GM23338 (cell line): ENCODE data around the gene CCDC24. TPM values are rescaled to one million over a fixed set of nuclear protein-coding genes. Genes with fewer than 3 reads are reported as not detected.

Source experiments
- ATAC-seq: fragments of 200-7000 bp; cut with Tn5 transposase; 3 replicates; pipeline ENCODE4 v1.9.1; 2020
- DNase-seq: peaks from one replicate; pipeline ENCODE4 v3.0.0-alpha.2; 2015; ENCODE audit warnings: low spot score
- H2AFZ ChIP-seq: fragments of 200-600 bp; sonication (generic); 2 replicates; pipeline ENCODE4 v1.8.0; 2016; ENCODE audit warnings: antibody characterized with exemption, mild to moderate bottlenecking, moderate library complexity
- H3F3A ChIP-seq: fragments of 200-600 bp; sonication (generic); replicated peaks from 2 replicates; pipeline ENCODE4 v1.8.0; 2017; ENCODE audit warnings: antibody characterized with exemption, mixed run types, low read depth
- H3K27ac ChIP-seq: fragments of 200-600 bp; sonication (generic); 2 replicates; pipeline ENCODE4 v1.6.1; 2016; ENCODE audit warnings: low read depth
- H3K27me3 ChIP-seq: fragments of 200-600 bp; sonication (generic); 2 replicates; pipeline ENCODE4 v1.8.0; 2016; ENCODE audit warnings: mild to moderate bottlenecking, mixed run types, moderate library complexity; ENCODE audit not compliant: insufficient read depth
- H3K36me3 ChIP-seq: fragments of 200-600 bp; sonication (generic); 2 replicates; pipeline ENCODE4 v1.8.0; 2016; ENCODE audit warnings: mild to moderate bottlenecking; ENCODE audit not compliant: insufficient read depth
- H3K4me1 ChIP-seq: fragments of 200-600 bp; sonication (generic); 2 replicates; pipeline ENCODE4 v1.8.0; 2016; ENCODE audit warnings: mild to moderate bottlenecking, moderate library complexity; ENCODE audit not compliant: insufficient read depth
- H3K4me2 ChIP-seq: fragments of 200-600 bp; sonication (generic); 2 replicates; pipeline ENCODE4 v1.7.1; 2017; ENCODE audit warnings: mixed run types
- H3K4me3 ChIP-seq: fragments of 200-600 bp; sonication (generic); 2 replicates; pipeline ENCODE4 v1.6.1; 2016; ENCODE audit warnings: mixed run types
- H3K79me2 ChIP-seq: fragments of 200-600 bp; sonication (generic); replicated peaks from 2 replicates; pipeline ENCODE4 v1.8.0; 2017; ENCODE audit warnings: mild to moderate bottlenecking; ENCODE audit not compliant: insufficient read depth
- H3K9me2 ChIP-seq: fragments of 200-600 bp; sonication (generic); 2 replicates; pipeline ENCODE4 v1.8.0; 2017; ENCODE audit not compliant: insufficient read depth
- H4K20me1 ChIP-seq: fragments of 200-600 bp; sonication (generic); replicated peaks from 2 replicates; pipeline ENCODE4 v1.8.0; 2017; ENCODE audit warnings: mild to moderate bottlenecking; ENCODE audit not compliant: insufficient read depth
- H3K27ac Mint-ChIP-seq: 2 replicates; pipeline ENCODE4 v1.8.0; 2020; ENCODE audit warnings: inconsistent platforms, mild to moderate bottlenecking, moderate library complexity, mixed read lengths
- H3K27me3 Mint-ChIP-seq: 3 replicates; pipeline ENCODE4 v1.8.0; 2022; ENCODE audit warnings: low read depth, mild to moderate bottlenecking, moderate library complexity, mixed read lengths, inconsistent platforms; ENCODE audit not compliant: insufficient read depth, poor library complexity
- H3K36me3 Mint-ChIP-seq: 3 replicates; pipeline ENCODE4 v1.8.0; 2021; ENCODE audit warnings: low read depth, mild to moderate bottlenecking, inconsistent platforms, moderate library complexity, mixed read lengths
- H3K4me1 Mint-ChIP-seq: 3 replicates; pipeline ENCODE4 v1.8.0; 2020; ENCODE audit warnings: mild to moderate bottlenecking, inconsistent platforms, mixed read lengths
- H3K4me3 Mint-ChIP-seq: 3 replicates; pipeline ENCODE4 v1.8.0; 2021; ENCODE audit warnings: moderate library complexity, mild to moderate bottlenecking, inconsistent platforms, mixed read lengths
- H3K9me3 Mint-ChIP-seq: 3 replicates; pipeline ENCODE4 v1.8.0; 2020; ENCODE audit warnings: moderate library complexity, mild to moderate bottlenecking, inconsistent platforms, mixed read lengths
- CREB1 ChIP-seq: fragments of 250-450 bp; sonication (Bioruptor Pico); IDR thresholded peaks from 2 replicates; pipeline ENCODE4 v1.5.0; 2020; ENCODE audit warnings: low read depth, mild to moderate bottlenecking, moderate library complexity
- EZH2 ChIP-seq: fragments of 200-600 bp; sonication (generic); IDR thresholded peaks from one replicate; pipeline ENCODE4 v1.8.0; 2017; ENCODE audit warnings: antibody characterized with exemption, mild to moderate bottlenecking, low read depth; ENCODE audit not compliant: unreplicated experiment
- EZH2phosphoT487 ChIP-seq: fragments of 200-600 bp; sonication (generic); IDR thresholded peaks from one replicate; pipeline ENCODE4 v1.8.1; 2018; ENCODE audit warnings: antibody characterized with exemption; ENCODE audit not compliant: unreplicated experiment
- JUNB ChIP-seq: IDR thresholded peaks from one replicate; pipeline ENCODE4 v1.6.1; 2016; ENCODE audit warnings: antibody characterized with exemption; ENCODE audit not compliant: unreplicated experiment
- NANOG ChIP-seq: IDR thresholded peaks from 2 replicates; pipeline ENCODE4 v1.6.1; 2016; ENCODE audit warnings: antibody characterized with exemption, borderline replicate concordance
- POLR2AphosphoS5 ChIP-seq: IDR thresholded peaks from 2 replicates; pipeline ENCODE4 v1.6.1; 2016; ENCODE audit warnings: antibody characterized with exemption, low read depth
- STAT1 ChIP-seq: IDR thresholded peaks from one replicate; pipeline ENCODE4 v1.6.1; 2016; ENCODE audit warnings: antibody characterized with exemption; ENCODE audit not compliant: unreplicated experiment
- ZNF114 ChIP-seq: fragments of 250-450 bp; sonication (Bioruptor Pico); IDR thresholded peaks from 2 replicates; pipeline ENCODE4 v1.5.0; 2020; ENCODE audit warnings: mild to moderate bottlenecking, moderate library complexity
- ZNF331 ChIP-seq: fragments of 250-450 bp; sonication (Bioruptor Pico); IDR thresholded peaks from 2 replicates; pipeline ENCODE4 v1.5.0; 2020; ENCODE audit warnings: low read depth, mild to moderate bottlenecking, moderate library complexity
- polyA plus RNA-seq: library from polyadenylated mRNA; unstranded; fragments of >200 nt; fragmentation: Nextera tagmentation; extraction: Ambion mirVana; gene quantifications from 2 replicates; pipeline ENCODE4 v1.2.1, GENCODE V29; 2016
- total RNA-seq: library from RNA; depleted of rRNA; stranded (reverse); fragments of >200 nt; shearing (Covaris generic); gene quantifications from 2 replicates; pipeline ENCODE4 v1.2.3, GENCODE V29; 2014
- TF ChIP-seq, protein P1 (sequence below): IDR thresholded peaks from one replicate; pipeline ENCODE4 v1.6.1; 2018; ENCODE audit warnings: antibody characterized with exemption; ENCODE audit not compliant: unreplicated experiment
- TF ChIP-seq, protein P2 (sequence below): IDR thresholded peaks from 2 replicates; pipeline ENCODE4 v1.6.1; 2016; ENCODE audit warnings: antibody characterized with exemption
- TF ChIP-seq, protein P3 (sequence below), 2 experiments: fragments of 200-600 bp in 1 of 2; sonication (generic) in 1 of 2; conservative IDR thresholded peaks; 2 replicates each; pipeline versions ENCODE4 v1.5.1 to v1.6.1; 2016 to 2017; ENCODE audit warnings: antibody characterized with exemption in 2 of 2, low read depth in 2 of 2, mild to moderate bottlenecking in 2 of 2, moderate library complexity in 1 of 2
- TF ChIP-seq, protein P4 (sequence below): fragments of 250-450 bp; sonication (Bioruptor Pico); IDR thresholded peaks from 2 replicates; pipeline ENCODE4 v1.5.0; 2020; ENCODE audit warnings: mild to moderate bottlenecking, moderate library complexity

Gene CCDC24
- total and polyA plus RNA-seq, 2 experiments from 2014 or later, result 8.3 to 17.2 TPM

DNA sequence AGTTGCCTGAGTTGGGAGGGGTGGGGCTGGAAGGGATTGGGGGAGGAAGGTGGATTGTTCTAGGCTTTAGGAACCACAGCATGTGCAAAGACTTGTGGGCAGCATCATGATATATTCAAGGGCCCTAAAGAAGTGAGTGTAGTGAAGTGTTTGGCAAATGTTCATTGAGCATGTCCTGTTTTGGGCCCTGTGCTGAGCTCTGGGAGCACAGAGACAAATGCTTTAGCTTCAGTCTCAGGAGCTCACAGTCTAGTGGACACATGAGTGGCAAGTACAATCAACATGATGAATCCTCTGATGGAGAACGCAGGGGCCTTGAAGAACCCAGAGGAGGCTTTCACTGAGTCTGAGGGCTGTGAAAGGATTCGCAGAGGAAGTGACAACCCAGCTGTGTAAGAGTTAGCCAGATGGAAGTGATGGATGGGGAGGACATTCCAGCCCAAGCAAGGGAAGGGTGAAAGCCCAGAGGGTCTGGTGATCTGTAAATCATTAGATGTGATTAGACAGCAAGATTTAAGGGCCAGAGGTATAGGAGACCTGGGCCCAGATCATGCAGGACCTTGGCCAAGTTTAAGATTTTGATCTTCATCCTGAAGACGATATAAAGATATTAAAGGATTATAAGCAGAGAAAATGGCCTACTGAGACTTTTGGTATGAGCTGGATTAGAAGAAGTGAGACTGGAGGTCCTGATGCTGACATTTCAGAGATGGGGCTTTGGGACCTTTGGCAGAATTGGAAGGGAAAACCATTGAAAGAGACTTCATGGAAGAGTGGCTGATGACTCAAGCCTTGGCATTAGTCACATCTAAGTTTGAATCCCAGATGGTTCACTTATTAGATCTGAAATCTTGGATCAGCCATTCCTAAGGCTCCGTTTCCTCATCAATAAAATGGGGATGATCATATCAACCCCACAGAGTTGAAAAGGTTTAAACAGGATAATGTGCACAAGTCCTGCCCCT lies 40.1 kb upstream of the CCDC24 start:
- DNase-seq (no peak), ATAC-seq (no peak)
- H3K36me3 Mint-ChIP-seq, result no peaks in the 10 kb centered on the region; the same call in 2 of the 3 replicates
- Histone ChIP-seq H3K27me3 (no peaks in the 10 kb centered on the region), H2AFZ (no peak overlapping the region), H3K9me2 (no peaks in the 10 kb centered on the region), H3K4me3 (no peak overlapping the region), H3K27ac (no peak overlapping the region), H3F3A (no peaks in the 10 kb centered on the region), H3K79me2 (peaks cover 4% of the 10 kb centered on the region; the same call in 1 of the 2 replicates), H3K4me2 (no peak overlapping the region), H3K4me1 (peaks cover 3% of the 10 kb centered on the region; the same call in 1 of the 2 replicates), H4K20me1 (no peaks in the 10 kb centered on the region; the same call in 1 of the 2 replicates), H3K36me3 (no peaks in the 10 kb centered on the region)
- H3K9me3 Mint-ChIP-seq, result no peaks in the 10 kb centered on the region
- H3K27me3 Mint-ChIP-seq, result peaks cover 7% of the 10 kb centered on the region
- no peak overlapping the region for H3K4me3 Mint-ChIP-seq
- TF ChIP-seq CREB1 (no peak), NANOG (no peak), JUNB (no peak), STAT1 (no peak), ZNF331 (CRISPR knock-in tag) (no peak), ZNF114 (CRISPR knock-in tag) (no peak), POLR2AphosphoS5 (no peak), EZH2 (no peak), EZH2phosphoT487 (no peak)
- TF ChIP-seq, protein P1, sequence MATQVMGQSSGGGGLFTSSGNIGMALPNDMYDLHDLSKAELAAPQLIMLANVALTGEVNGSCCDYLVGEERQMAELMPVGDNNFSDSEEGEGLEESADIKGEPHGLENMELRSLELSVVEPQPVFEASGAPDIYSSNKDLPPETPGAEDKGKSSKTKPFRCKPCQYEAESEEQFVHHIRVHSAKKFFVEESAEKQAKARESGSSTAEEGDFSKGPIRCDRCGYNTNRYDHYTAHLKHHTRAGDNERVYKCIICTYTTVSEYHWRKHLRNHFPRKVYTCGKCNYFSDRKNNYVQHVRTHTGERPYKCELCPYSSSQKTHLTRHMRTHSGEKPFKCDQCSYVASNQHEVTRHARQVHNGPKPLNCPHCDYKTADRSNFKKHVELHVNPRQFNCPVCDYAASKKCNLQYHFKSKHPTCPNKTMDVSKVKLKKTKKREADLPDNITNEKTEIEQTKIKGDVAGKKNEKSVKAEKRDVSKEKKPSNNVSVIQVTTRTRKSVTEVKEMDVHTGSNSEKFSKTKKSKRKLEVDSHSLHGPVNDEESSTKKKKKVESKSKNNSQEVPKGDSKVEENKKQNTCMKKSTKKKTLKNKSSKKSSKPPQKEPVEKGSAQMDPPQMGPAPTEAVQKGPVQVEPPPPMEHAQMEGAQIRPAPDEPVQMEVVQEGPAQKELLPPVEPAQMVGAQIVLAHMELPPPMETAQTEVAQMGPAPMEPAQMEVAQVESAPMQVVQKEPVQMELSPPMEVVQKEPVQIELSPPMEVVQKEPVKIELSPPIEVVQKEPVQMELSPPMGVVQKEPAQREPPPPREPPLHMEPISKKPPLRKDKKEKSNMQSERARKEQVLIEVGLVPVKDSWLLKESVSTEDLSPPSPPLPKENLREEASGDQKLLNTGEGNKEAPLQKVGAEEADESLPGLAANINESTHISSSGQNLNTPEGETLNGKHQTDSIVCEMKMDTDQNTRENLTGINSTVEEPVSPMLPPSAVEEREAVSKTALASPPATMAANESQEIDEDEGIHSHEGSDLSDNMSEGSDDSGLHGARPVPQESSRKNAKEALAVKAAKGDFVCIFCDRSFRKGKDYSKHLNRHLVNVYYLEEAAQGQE, result no peak
- TF ChIP-seq, protein P2, sequence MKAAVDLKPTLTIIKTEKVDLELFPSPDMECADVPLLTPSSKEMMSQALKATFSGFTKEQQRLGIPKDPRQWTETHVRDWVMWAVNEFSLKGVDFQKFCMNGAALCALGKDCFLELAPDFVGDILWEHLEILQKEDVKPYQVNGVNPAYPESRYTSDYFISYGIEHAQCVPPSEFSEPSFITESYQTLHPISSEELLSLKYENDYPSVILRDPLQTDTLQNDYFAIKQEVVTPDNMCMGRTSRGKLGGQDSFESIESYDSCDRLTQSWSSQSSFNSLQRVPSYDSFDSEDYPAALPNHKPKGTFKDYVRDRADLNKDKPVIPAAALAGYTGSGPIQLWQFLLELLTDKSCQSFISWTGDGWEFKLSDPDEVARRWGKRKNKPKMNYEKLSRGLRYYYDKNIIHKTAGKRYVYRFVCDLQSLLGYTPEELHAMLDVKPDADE, result no peak
- TF ChIP-seq, protein P3, sequence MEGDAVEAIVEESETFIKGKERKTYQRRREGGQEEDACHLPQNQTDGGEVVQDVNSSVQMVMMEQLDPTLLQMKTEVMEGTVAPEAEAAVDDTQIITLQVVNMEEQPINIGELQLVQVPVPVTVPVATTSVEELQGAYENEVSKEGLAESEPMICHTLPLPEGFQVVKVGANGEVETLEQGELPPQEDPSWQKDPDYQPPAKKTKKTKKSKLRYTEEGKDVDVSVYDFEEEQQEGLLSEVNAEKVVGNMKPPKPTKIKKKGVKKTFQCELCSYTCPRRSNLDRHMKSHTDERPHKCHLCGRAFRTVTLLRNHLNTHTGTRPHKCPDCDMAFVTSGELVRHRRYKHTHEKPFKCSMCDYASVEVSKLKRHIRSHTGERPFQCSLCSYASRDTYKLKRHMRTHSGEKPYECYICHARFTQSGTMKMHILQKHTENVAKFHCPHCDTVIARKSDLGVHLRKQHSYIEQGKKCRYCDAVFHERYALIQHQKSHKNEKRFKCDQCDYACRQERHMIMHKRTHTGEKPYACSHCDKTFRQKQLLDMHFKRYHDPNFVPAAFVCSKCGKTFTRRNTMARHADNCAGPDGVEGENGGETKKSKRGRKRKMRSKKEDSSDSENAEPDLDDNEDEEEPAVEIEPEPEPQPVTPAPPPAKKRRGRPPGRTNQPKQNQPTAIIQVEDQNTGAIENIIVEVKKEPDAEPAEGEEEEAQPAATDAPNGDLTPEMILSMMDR (conservative IDR thresholded peaks at IDR 0.05; ENCODE audit: low read depth in 2 of 2), result no peak
- TF ChIP-seq, protein P4, sequence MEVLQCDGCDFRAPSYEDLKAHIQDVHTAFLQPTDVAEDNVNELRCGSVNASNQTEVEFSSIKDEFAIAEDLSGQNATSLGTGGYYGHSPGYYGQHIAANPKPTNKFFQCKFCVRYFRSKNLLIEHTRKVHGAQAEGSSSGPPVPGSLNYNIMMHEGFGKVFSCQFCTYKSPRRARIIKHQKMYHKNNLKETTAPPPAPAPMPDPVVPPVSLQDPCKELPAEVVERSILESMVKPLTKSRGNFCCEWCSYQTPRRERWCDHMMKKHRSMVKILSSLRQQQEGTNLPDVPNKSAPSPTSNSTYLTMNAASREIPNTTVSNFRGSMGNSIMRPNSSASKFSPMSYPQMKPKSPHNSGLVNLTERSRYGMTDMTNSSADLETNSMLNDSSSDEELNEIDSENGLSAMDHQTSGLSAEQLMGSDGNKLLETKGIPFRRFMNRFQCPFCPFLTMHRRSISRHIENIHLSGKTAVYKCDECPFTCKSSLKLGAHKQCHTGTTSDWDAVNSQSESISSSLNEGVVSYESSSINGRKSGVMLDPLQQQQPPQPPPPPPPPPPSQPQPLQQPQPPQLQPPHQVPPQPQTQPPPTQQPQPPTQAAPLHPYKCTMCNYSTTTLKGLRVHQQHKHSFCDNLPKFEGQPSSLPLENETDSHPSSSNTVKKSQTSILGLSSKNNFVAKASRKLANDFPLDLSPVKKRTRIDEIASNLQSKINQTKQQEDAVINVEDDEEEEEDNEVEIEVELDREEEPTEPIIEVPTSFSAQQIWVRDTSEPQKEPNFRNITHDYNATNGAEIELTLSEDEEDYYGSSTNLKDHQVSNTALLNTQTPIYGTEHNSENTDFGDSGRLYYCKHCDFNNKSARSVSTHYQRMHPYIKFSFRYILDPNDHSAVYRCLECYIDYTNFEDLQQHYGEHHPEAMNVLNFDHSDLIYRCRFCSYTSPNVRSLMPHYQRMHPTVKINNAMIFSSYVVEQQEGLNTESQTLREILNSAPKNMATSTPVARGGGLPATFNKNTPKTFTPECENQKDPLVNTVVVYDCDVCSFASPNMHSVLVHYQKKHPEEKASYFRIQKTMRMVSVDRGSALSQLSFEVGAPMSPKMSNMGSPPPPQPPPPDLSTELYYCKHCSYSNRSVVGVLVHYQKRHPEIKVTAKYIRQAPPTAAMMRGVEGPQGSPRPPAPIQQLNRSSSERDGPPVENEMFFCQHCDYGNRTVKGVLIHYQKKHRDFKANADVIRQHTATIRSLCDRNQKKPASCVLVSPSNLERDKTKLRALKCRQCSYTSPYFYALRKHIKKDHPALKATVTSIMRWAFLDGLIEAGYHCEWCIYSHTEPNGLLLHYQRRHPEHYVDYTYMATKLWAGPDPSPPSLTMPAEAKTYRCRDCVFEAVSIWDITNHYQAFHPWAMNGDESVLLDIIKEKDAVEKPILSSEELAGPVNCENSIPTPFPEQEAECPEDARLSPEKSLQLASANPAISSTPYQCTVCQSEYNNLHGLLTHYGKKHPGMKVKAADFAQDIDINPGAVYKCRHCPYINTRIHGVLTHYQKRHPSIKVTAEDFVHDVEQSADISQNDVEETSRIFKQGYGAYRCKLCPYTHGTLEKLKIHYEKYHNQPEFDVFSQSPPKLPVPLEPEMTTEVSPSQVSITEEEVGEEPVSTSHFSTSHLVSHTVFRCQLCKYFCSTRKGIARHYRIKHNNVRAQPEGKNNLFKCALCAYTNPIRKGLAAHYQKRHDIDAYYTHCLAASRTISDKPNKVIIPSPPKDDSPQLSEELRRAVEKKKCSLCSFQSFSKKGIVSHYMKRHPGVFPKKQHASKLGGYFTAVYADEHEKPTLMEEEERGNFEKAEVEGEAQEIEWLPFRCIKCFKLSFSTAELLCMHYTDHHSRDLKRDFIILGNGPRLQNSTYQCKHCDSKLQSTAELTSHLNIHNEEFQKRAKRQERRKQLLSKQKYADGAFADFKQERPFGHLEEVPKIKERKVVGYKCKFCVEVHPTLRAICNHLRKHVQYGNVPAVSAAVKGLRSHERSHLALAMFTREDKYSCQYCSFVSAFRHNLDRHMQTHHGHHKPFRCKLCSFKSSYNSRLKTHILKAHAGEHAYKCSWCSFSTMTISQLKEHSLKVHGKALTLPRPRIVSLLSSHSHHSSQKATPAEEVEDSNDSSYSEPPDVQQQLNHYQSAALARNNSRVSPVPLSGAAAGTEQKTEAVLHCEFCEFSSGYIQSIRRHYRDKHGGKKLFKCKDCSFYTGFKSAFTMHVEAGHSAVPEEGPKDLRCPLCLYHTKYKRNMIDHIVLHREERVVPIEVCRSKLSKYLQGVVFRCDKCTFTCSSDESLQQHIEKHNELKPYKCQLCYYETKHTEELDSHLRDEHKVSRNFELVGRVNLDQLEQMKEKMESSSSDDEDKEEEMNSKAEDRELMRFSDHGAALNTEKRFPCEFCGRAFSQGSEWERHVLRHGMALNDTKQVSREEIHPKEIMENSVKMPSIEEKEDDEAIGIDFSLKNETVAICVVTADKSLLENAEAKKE (CRISPR knock-in tag), result no peak
- peaks cover 21% of the 10 kb centered on the region for H3K4me1 Mint-ChIP-seq
- no peak overlapping the region for H3K27ac Mint-ChIP-seq
